HG03280 (cell line): ENCODE measurements around the gene OR52J3.

Experiments used
- ATAC-seq: cut with Tn5 transposase; IDR thresholded peaks from one replicate; pipeline ENCODE4 v1.9.1; 2021; ENCODE audit warnings: mild to moderate bottlenecking, moderate library complexity; ENCODE audit not compliant: unreplicated experiment

OR52J3 gene

DNA sequence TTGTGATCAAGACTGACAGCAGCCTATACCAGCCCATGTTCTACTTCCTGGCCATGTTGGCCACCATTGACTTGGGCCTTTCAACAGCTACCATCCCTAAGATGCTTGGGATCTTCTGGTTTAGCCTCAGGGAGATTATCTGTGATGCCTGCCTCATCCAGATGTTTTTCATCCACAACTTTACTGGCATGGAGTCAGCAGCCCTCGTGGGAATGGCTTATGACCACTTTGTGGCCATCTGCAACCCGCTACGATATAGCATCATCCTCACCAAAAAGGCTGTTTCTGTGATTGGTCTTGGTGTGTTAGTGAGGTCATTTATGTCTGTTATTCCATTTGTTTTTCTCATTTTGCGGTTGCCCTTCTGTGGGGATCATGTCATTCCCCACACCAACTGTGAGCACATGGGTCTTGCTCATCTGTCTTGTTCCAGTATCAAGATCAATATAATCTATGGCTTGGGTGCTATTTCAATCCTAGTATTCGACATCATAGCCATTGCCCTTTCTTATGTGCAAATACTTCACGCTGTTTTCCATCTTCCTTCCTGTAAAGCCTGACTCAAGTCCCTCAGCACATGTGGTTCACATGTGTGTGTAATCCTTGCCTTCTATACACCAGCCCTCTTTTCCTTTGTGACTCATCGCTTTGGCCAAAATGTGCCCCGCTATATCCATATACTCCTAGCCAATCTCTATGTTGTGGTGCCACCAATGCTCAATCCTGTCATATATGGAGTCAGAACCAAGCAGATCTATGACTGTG lies 46.7 kb downstream of the OR52J3 start:
- ATAC-seq = no peak

GRCh38 chr11:5096011-5096410 lies 49.7 kb downstream of the OR52J3 start:
- no peak for ATAC-seq
